ENCODE measurements around the gene FAIM2.

GRCh38 chr12:49870501-49871262 is 33.0 kb downstream of the FAIM2 start:
- TF ChIP-seq CTCF (IDR thresholded peaks at IDR 0.05; ENCODE audit: insufficient read depth, low read length) = no peak
- TF ChIP-seq POLR2AphosphoS5 (IDR thresholded peaks at IDR 0.05; ENCODE audit: low read depth) = no peak
- no peak for TF ChIP-seq GABPA (IDR thresholded peaks at IDR 0.05; ENCODE audit: low read depth)
- no peak for TF ChIP-seq REST (IDR thresholded peaks at IDR 0.05; ENCODE audit: insufficient replicate concordance, low read depth)
